ENCODE measurements around the gene SHISAL2A.

Gene SHISAL2A

DNA sequence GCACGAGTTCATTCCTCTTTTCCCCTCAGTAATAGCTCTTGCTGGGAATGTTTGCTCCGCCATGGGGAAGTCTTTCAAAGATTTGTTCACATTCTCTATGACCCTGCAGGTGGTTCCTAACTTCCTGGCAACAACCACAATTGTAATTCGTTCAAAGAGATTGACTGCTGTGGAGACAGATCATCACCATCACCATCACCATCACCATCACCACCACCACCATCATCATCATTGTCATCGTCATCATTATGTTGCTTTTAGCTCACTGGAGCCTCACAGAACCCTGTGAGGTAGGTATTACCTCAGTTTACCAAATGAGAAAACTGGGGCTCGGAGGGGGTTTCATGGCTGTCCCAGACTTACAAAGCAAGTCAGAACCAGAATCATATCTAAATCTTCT lies 34.3 kb downstream of the SHISAL2A start:
- H3K4me2 ChIP-seq: no peak overlapping the region
- no peaks in the 10 kb centered on the region for H3K9me3 ChIP-seq
- H3K27ac ChIP-seq: no peak overlapping the region
- H3K36me3 ChIP-seq: peaks cover 34% of the 10 kb centered on the region
- TF ChIP-seq Cebpa-rat (IDR thresholded peaks at IDR 0.05): no peak
- no peaks in the 10 kb centered on the region for H3K27me3 ChIP-seq
- no peak overlapping the region for H3K4me3 ChIP-seq
- no peak overlapping the region for H3K9ac ChIP-seq
- H4K20me1 ChIP-seq: no peaks in the 10 kb centered on the region
- peaks cover 47% of the 10 kb centered on the region for H3K4me1 ChIP-seq

DNA sequence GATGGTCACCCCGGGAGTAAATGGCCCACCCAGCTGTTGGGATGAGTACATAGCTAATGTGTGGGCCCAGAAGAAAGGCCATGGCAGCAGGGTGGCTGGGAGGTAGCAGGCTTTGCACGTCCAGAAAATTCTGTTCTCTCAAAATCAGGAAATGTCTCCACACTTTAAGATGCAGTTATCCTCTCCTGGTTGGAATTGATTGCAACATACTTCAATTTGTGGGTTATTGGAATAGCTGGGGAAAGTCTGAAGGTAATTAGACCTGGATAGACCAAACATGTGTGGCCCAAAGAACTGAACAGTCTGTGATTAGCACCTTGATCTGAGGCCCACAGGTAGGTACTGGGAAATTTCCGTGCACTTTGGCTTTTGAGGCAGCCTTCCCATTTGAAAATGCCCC lies 35.0 kb downstream of the SHISAL2A start:
- no peak overlapping the region for H3K4me2 ChIP-seq
- H4K20me1 ChIP-seq: no peaks in the 10 kb centered on the region
- no peak overlapping the region for H3K27ac ChIP-seq
- H3K9ac ChIP-seq: no peak overlapping the region
- no peaks in the 10 kb centered on the region for H3K9me3 ChIP-seq
- H3K36me3 ChIP-seq: peaks cover 34% of the 10 kb centered on the region
- H3K4me1 ChIP-seq: peaks cover 48% of the 10 kb centered on the region
- 0 out of 2 replicates have a peak, but pooled peaks have one; percentile 21 for TF ChIP-seq Cebpa-rat (IDR thresholded peaks at IDR 0.05)
- no peak overlapping the region for H3K4me3 ChIP-seq
- no peaks in the 10 kb centered on the region for H3K27me3 ChIP-seq

DNA sequence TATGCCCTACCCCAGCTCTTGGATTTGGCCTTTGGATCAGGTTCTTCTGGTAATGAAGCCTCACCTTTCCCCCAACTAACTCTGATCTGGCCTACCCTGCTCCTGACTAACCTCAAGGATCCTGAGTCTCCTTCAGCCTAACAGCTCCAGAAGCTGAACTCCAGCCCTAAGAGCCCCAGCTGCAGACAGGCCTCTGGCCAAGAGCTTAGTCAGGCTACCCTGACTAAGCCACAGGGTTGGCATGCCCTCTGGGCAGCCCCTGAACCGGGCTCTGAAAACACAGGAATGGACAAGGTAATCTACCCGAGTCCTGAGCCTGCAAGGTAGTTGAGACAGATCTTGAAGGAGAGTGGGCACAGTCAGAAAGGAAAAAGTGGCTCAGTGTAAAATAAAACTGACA lies 35.7 kb downstream of the SHISAL2A start:
- peaks cover 34% of the 10 kb centered on the region for H3K36me3 ChIP-seq
- no peak for TF ChIP-seq Cebpa-rat (IDR thresholded peaks at IDR 0.05)
- H4K20me1 ChIP-seq: no peaks in the 10 kb centered on the region
- peak overlapping the region; percentile 22; the same call in 1 of the 2 replicates for H3K27ac ChIP-seq
- H3K9me3 ChIP-seq: no peaks in the 10 kb centered on the region
- H3K4me1 ChIP-seq: peaks cover 53% of the 10 kb centered on the region
- H3K27me3 ChIP-seq: no peaks in the 10 kb centered on the region
- H3K9ac ChIP-seq: no peak overlapping the region
- no peak overlapping the region for H3K4me3 ChIP-seq
- H3K4me2 ChIP-seq: no peak overlapping the region

DNA sequence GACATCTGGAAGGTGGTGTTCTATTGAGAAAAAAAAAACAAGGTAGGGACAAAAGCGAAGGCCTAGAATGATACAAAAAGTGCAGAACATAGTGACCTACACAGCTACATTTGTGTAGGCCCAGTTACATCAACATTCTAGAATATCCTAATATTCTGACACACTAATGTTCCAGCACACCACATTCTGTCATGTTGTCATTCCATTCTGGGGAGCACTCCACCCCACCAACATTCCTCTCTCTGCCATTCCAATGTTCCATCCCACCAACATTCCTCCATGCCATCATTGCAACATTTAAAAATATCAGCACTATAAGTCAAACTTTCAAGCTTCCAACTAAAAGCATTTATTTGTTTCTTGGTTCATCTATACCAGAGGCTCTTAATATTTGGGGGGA lies 36.7 kb downstream of the SHISAL2A start:
- H3K27me3 ChIP-seq: no peaks in the 10 kb centered on the region
- H3K9ac ChIP-seq: no peak overlapping the region
- peaks cover 34% of the 10 kb centered on the region for H3K36me3 ChIP-seq
- no peaks in the 10 kb centered on the region for H3K9me3 ChIP-seq
- H3K4me1 ChIP-seq: peaks cover 63% of the 10 kb centered on the region
- H3K4me3 ChIP-seq: no peak overlapping the region
- H4K20me1 ChIP-seq: no peaks in the 10 kb centered on the region
- peak overlapping the region; percentile 43; the same call in 1 of the 2 replicates for H3K4me2 ChIP-seq
- no peak for TF ChIP-seq Cebpa-rat (IDR thresholded peaks at IDR 0.05)
- H3K27ac ChIP-seq: peak overlapping the region; percentile 64

DNA sequence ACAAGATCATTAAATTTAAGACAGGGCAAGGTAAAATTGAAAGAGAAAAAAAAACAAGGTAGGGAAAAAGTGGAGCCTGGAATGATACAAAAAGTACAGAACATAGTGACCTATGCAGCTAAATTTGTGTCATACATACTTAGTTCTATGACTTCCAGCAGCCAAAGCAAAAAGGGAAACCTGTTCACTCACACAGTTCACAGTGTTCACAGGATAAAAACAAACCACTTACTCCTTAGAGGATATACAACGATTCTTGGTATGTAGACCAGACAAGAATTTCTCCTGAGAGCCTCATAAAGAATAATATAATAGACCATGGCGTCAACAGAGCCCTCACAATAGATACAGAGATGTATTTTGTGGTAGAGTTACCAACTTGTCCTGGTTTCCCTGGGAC lies 37.6 kb downstream of the SHISAL2A start:
- Histone ChIP-seq H3K4me3 (no peak overlapping the region), H3K4me1 (peaks cover 72% of the 10 kb centered on the region), H3K9ac (no peak overlapping the region), H3K27me3 (no peaks in the 10 kb centered on the region), H3K4me2 (peak overlapping the region; percentile 43), H3K9me3 (no peaks in the 10 kb centered on the region), H4K20me1 (no peaks in the 10 kb centered on the region), H3K27ac (peak overlapping the region; percentile 64), H3K36me3 (peaks cover 34% of the 10 kb centered on the region)
- TF ChIP-seq Cebpa-rat (IDR thresholded peaks at IDR 0.05): no peak

DNA sequence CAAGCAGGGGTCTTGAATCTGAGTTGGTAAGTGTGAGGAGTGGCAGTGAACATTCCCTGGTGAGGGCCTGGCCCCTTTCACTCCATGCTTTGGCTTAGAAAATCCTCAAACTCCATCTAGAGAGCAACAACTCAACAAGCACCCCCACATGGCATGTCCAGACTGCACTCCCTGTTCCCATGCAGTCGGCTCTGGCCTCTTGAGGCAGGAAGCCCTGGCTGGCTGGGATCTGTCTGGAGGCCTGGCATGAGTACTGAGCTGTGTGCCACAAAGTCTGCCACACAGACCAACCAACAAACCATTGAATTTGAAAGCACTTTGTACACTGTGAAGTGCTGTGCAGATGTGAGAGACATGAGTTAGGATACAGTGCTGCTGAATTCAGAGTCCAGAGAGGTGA lies 40.0 kb downstream of the SHISAL2A start:
- peak overlapping the region; percentile 87 for H3K4me2 ChIP-seq
- no peaks in the 10 kb centered on the region for H3K9me3 ChIP-seq
- H3K27ac ChIP-seq: peak overlapping the region; percentile 87
- H3K27me3 ChIP-seq: no peaks in the 10 kb centered on the region
- H4K20me1 ChIP-seq: no peaks in the 10 kb centered on the region
- TF ChIP-seq Cebpa-rat (IDR thresholded peaks at IDR 0.05): no peak
- H3K9ac ChIP-seq: peak overlapping the region; percentile 25
- H3K4me3 ChIP-seq: no peak overlapping the region
- peaks cover 31% of the 10 kb centered on the region for H3K36me3 ChIP-seq
- H3K4me1 ChIP-seq: peaks cover 95% of the 10 kb centered on the region

DNA sequence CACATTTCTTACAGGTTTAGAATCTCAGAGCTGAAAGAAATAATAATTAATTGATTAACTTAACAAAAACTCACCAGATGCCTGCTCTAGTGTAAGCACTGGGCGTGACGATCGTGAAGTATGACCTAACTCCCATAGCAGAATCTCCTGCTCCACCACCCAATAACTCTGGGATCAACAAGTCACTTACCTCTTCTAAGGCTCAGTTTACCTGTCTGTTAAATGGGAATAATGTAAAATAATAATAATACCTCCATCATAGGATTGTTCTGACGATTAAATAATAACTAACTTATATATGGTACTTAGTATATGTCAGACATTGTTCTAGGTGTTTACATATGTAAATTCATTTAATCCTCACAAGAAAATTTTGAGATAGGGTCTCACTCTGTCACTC lies 40.5 kb downstream of the SHISAL2A start:
- Histone ChIP-seq H3K27ac (peak overlapping the region; percentile 87), H3K4me1 (peaks cover 99% of the 10 kb centered on the region), H3K9me3 (no peaks in the 10 kb centered on the region), H3K4me3 (no peak overlapping the region), H3K27me3 (no peaks in the 10 kb centered on the region), H3K9ac (peak overlapping the region; percentile 25; the same call in 1 of the 2 replicates), H4K20me1 (no peaks in the 10 kb centered on the region), H3K36me3 (peaks cover 26% of the 10 kb centered on the region), H3K4me2 (peak overlapping the region; percentile 87)
- TF ChIP-seq Cebpa-rat (IDR thresholded peaks at IDR 0.05): no peak

DNA sequence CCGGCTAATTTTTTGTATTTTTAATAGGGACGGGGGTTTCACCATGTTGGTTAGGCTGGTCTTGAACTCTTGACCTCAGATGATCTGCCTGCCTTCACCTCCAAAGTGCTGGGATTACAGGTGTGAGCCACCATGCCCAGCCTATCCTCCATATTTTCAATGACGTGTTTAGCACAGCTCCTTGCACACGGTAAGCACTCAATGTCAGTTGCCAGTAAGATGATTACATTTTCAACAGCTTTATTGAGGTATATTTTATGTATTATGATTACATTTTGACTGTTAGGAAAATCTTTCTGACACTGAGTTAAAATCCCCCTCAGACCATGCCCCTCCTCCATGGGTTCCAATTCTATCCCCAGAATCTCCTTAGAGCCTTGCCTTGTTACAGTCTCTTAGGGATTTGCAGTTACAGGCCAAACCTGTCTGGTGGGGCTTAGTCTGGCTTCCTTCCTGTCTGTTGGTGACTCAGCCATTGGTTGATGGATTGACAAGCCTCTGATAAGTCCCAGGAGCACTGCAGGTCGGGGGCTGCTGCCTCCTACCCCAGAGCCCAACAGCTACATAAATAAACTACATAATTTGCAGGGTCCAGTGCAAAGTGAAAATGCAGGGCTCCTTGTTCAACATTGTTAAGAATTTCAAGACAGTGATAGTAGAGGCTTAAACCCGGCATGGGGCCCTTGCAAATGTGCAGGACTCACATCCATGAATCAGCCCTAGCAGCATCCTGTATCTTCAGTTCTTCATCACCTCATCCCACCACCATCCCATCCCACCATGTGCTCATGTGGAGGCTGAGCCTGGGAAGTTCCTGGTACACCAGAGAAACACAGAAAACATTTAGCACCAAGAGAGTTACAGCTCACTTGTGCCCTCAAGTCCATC lies 41.8 kb downstream of the SHISAL2A start:
- no peaks in the 10 kb centered on the region for H4K20me1 ChIP-seq
- peaks cover 99% of the 10 kb centered on the region for H3K4me1 ChIP-seq
- peaks cover 13% of the 10 kb centered on the region; the same call in 1 of the 2 replicates for H3K36me3 ChIP-seq
- peak overlapping the region; percentile 8; the same call in 1 of the 2 replicates for H3K4me3 ChIP-seq
- H3K9me3 ChIP-seq: no peaks in the 10 kb centered on the region
- H3K27ac ChIP-seq: peak overlapping the region; percentile 87
- H3K9ac ChIP-seq: peak overlapping the region; percentile 17
- H3K4me2 ChIP-seq: peak overlapping the region; percentile 87
- no peaks in the 10 kb centered on the region for H3K27me3 ChIP-seq
- no peak for TF ChIP-seq Cebpa-rat (IDR thresholded peaks at IDR 0.05)

DNA sequence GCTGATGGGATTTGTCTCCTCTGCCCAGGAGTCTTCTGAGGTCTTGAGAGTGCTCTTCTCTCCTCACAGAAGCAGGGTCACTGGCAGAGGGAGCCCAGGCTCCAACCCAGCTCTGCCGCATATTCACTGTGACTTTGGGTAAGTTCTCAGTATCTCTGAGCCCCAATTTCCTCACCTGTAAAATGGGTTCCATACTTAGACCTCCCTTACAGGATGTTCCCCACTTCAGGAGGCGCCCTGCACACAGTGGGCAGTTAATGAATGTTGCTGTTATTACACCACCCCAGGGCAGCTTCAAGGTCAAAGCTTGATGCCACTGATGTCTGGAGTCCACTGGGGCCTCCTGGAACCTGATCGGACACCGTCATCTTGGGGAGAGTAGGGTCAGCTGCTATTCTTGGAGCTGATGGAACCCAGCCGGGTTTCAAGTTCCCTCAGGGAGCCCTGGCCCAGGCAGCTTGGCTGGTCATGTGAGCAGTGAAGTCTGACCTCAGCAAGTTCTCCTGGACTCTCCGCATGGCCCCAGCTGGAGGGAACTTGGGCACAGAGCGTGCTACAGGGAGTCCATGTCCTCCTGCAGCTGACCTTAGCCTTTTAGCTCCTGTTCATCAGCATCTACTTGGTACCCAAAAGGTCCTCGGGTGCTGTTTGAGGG lies 43.4 kb downstream of the SHISAL2A start:
- H3K9me3 ChIP-seq: no peaks in the 10 kb centered on the region
- H3K9ac ChIP-seq: peak overlapping the region; percentile 38; the same call in 1 of the 2 replicates

More for the DNA sequence above, 43.4 kb downstream of the SHISAL2A start:
- H3K4me3 ChIP-seq: no peak overlapping the region
- H3K36me3 ChIP-seq: peaks cover 7% of the 10 kb centered on the region; the same call in 1 of the 2 replicates
- H4K20me1 ChIP-seq: no peaks in the 10 kb centered on the region
- H3K27me3 ChIP-seq: no peaks in the 10 kb centered on the region
- H3K4me2 ChIP-seq: peak overlapping the region; percentile 87
- H3K27ac ChIP-seq: peak overlapping the region; percentile 87
- peaks cover 96% of the 10 kb centered on the region for H3K4me1 ChIP-seq
- no peak for TF ChIP-seq Cebpa-rat (IDR thresholded peaks at IDR 0.05)
